Measurements from ENCODE around the gene SPEG. TPM values are rescaled to one million over a fixed set of nuclear protein-coding genes. Genes with fewer than 3 reads are reported as not detected.

The SPEG gene
- total and polyA plus RNA-seq, 2 of the 8 experiments (the other 6 are each of a cell fraction or from before 2014, with no cell fraction given) = 19.9 to 32.0 TPM

GRCh38 chr2:219438453-219438852 lies 3.8 kb downstream of the SPEG start (continued):
- TF ChIP-seq CHD7 (IDR thresholded peaks at IDR 0.05; ENCODE audit: insufficient replicate concordance, low read length) (no peak), TEAD4 (IDR thresholded peaks at IDR 0.05; ENCODE audit: low read depth, low read length) (no peak), SUZ12 (IDR thresholded peaks at IDR 0.05; ENCODE audit: low read length) (no peak), EZH2 (IDR thresholded peaks at IDR 0.05; ENCODE audit: low read depth, low read length, severe bottlenecking) (no peak), POLR2A (IDR thresholded peaks at IDR 0.05; ENCODE audit: control extremely low read depth in 1 of 2, low read depth in 2 of 2, low read length in 2 of 2) (no peak), CTBP2 (IDR thresholded peaks at IDR 0.05; ENCODE audit: borderline replicate concordance, insufficient read depth, insufficient read length, low read length) (no peak), SRF (IDR thresholded peaks at IDR 0.05; ENCODE audit: low read depth, low read length) (no peak), GTF2F1 (IDR thresholded peaks at IDR 0.05; ENCODE audit: borderline replicate concordance, low read depth, low read length) (no peak), EP300 (IDR thresholded peaks at IDR 0.05; ENCODE audit: borderline replicate concordance in 1 of 2, low read depth in 2 of 2, low read length in 2 of 2) (no peak), SIN3A (conservative IDR thresholded peaks at IDR 0.05 in 1 of 2, IDR thresholded peaks at IDR 0.05 in 1 of 2; ENCODE audit: low read depth in 1 of 2, low read length in 2 of 2) (no peak), JUN (IDR thresholded peaks at IDR 0.05; ENCODE audit: low read depth, low read length) (no peak), POU5F1 (IDR thresholded peaks at IDR 0.05; ENCODE audit: low read depth, low read length) (no peak)
